GM18499 (cell line): Measurements from ENCODE around the gene DCTD.

Experiments
- ATAC-seq: cut with Tn5 transposase; IDR thresholded peaks from one replicate; pipeline ENCODE4 v1.9.1; 2021; ENCODE audit warnings: moderate number of reproducible peaks; ENCODE audit not compliant: insufficient read depth, unreplicated experiment

DCTD gene

GRCh38 chr4:182875453-182876405, 41.5 kb downstream of the DCTD start:
- no peak for ATAC-seq

DNA sequence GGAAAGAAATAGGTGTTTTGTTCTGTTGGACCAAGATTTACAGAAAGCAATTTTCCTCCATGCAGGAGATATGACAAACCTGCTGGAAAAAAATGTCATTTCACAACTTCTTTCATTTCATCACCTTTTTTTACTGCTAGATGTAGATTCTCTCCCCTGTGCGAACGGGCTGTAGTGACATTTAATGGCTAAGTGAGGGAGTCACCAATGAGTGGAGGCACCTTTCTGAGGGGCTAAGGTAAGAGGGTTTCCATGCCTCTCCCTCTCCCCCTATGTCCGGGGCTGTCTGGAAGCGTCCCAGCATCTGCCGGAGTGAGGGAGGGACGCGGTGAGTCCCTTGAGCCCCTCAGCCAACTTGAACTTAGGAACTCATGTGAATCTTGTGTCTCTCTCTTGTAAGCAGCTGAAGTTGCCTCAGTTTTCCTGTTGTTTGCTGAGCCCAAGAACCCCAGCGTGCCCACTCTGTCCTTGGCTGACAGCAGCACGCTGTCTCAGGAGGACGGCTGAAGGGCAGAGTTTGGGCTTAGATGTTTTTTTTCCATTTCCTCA, 42.3 kb downstream of the DCTD start:
- no peak for ATAC-seq

- no peak for ATAC-seq
These were observed 42.9 kb downstream of the DCTD start for GRCh38 chr4:182874304-182874751.

DNA sequence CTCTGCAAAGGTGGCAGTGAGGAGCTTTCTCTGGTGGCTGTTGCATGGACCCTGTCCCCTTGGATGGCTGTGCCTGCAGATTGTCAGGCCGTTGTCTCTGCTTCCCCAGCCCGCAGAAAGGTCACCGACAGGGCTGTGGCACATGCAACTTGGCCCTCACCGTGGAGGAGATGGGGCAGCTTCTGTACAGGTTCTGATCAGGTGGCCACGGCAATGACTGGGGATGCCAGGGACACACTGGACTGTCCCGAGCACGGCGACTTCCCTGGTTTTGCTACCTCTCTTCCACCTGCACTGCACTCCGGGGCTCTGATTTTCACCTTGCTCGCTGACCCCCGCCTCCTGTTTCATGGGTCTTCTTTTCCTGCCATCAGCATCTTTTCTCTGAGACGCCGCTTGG, 43.5 kb downstream of the DCTD start:
- no peak for ATAC-seq

GRCh38 chr4:182873289-182873688, 43.9 kb downstream of the DCTD start:
- no peak for ATAC-seq

DNA sequence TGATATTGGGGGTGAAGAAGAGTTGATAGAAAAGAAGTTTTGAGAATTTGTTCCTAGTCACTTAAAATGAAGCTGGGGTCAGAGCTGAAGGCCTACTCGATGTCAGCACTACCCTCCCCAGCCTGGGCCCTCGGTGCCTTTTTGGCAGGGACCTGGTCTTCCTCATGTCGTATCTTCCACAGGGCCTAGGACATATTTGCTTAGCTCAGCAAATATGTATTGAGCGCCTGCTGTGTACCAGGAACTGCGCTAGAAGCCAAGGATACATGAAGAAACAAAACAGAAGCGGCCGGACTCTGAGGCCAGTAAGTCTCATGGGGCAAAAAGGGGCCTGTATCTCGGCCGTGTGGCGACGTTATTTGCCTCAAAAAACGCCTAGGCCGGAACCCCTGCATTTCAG, 44.3 kb downstream of the DCTD start:
- ATAC-seq: no peak

DNA sequence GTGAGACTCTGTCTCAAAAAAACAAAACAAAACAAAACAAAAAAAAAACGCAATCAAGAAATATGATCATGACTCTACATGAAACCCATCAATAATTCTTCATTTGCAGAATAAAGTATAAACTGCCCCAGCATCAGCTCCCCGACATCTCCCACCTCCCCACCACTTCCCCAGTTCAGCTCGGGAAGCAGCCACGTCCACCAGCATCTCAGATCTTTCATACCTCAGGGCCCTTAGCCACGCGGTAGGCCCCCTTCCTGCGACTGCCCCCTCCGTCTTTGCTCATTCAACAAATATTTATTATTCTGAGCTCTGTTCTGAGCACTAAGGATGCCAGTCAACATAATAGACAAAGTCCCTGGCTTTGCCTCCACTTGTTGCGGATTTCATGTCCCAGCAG, 45.6 kb downstream of the DCTD start:
- no peak for ATAC-seq

DNA sequence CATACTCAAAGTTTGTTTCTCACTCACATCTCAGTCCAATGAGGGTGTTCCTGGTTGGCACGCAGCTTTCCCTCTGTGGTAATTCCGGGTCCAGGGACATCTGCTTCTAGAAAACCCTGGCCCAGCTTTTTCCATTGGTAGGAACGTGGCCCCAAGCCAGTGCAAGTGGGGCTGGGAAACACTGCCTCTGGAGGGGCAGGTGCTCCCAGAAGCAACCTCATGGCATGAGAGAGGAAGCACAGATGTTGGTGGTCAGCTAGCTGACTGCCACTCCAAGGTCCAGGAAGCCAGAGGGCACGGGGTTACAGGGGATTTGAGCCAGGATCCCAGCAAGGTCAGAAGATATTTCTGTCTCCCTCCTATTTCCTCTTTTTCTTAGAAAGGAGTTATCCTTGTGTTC, 47.5 kb downstream of the DCTD start:
- ATAC-seq: no peak

- no peak for ATAC-seq
These were observed 50.4 kb downstream of the DCTD start for GRCh38 chr4:182866746-182867145.

DNA sequence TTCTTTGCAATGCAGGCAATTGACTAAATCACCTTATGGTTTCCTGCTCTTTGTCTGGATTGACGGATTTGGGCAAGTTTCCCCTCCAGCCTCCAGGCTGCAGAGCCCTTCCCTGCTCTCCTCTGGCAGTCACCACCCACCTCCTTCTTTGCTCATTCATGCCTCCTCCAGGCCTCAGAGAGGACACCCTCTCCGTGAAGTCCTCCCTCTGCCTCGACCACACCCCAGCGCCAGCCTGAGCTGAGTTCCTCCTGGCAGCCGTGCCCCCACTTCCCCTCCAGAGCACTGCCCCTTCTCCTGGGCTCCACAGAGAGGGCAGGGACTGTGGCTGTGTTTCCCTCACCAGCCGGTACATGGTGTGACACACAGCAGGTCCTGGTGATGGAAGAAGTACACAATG, 53.7 kb downstream of the DCTD start:
- ATAC-seq: no peak

DNA sequence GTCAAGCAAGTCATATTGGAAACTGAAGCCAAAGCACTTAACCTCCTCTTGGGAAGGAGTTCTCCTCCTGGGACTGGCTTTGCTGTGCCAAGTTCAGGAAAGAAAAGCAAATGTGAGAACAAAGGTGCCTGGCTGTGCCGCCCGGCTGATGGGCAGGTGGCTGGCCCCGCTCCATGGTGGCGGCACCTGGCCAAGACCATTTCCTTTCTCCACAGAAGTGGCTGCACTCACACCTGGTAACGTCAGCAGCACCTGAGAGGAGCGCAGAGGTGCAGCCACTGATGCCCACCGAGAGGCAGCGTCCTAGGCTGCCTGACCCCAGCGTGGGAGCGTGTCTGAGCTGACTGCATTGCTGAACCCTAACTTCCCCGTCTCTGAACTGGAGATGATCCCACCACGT, 54.3 kb downstream of the DCTD start:
- ATAC-seq: no peak

DNA sequence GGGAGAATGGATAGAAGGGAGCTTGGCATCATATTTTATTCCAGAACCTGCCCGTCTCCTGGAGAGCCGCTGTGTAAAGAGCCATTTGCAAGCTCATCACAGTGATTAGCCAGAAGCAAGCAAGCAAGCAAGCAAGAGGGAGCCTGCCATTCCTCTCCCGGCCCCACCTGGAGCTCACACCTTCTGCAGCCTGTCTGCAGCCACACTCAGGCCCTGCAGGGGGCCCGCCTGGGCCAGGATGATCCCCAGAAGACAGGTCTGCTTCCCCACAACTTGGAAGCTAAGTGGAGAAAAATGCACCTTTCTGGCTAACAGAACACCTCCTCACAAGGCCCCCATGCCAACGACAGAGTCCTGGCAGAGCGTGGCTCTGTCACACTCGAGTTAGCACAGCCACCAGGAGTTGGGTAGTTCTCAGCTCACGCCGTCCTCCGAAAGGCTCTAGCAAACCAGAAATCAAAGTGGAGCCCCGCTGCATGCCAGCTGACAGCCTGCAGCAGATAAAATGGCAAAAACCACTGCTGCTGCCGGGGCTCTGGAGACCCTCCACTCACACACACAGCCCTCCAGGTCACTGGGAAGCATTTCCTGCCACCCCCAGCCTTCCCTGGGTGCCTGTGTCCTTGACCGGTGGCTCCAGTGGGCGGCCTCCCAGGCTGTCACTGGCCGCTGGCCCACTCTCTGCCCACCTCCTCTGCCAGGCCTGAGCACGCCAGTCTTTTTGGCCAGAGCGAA, 54.9 kb downstream of the DCTD start:
- ATAC-seq: no peak

DNA sequence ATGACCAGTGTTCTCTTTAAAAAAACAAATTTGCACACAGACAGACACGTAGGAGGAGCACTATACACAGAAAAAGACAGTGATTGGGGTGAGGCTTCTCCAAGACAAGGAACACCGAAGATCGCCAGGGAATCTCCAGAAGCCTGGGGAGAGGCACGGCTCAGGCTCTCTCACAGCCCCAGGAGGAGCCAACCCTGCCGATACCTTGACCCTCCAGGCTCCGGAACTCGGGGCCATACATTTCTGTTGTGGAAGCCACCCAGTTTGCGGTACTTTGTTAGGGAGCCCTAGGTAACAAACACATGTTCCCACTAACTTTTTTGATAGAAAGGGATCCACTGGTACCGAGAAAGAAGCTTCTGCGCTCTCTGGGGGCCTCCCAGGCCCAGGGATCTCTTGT, 55.8 kb downstream of the DCTD start:
- no peak for ATAC-seq

- ATAC-seq: no peak
These were observed 57.5 kb downstream of the DCTD start for GRCh38 chr4:182859730-182860129.

DNA sequence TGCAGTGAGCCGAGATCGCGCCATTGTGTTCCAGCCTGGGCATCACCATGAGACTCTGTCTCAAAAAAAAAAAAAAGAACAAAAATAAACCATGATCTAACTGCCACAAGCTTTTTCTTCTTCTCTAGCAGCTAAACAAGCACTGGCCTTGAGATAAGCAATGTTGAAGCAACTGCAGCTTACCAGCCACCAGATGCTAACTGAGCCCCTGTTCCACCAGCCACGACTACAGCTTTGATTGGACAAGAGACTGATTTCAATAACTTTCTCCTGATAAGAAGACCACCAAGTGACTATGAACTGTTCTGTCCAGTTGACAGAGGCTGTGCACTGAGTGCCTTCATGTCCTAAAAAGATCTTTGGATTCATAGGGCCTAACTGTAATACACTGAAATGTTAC, 58.5 kb downstream of the DCTD start:
- ATAC-seq: no peak

GRCh38 chr4:182856862-182857261, 60.3 kb downstream of the DCTD start:
- no peak for ATAC-seq

GRCh38 chr4:182855877-182856276, 61.3 kb downstream of the DCTD start:
- ATAC-seq: no peak

GRCh38 chr4:182855312-182855711, 61.9 kb downstream of the DCTD start:
- ATAC-seq: no peak

- ATAC-seq: no peak
These were observed 62.7 kb downstream of the DCTD start for GRCh38 chr4:182854466-182854865.

GRCh38 chr4:182853731-182854330, 63.4 kb downstream of the DCTD start:
- no peak for ATAC-seq

DNA sequence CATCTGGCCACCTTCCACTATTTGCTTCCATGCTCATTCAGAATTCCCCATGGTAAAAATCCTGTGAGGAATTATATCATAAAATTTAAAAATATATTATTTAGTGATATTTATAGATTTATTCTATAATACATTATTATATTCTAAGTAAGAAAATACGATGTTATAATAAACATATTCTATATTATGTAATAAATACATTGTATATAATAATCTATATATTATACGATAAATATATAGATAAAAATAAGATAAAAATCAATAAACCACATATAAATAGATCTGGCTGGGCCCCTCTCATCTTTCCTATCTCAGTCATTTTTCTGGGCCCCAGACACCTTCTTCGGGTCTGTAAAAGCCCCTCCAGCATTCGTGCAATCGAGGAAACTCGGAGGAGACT, 68.5 kb downstream of the DCTD start:
- no peak for ATAC-seq
